HL-60/S4 (cell line): Measurements from ENCODE around the gene PCDHA13.
"Not testable (repeated sequence)": the region's sequence is repeated elsewhere in the genome, so short reads cannot be mapped to it uniquely, and the experiment has no call there.

ENCODE experiments used
- in situ Hi-C: fragments of 300-500 bp; cut with MboI; formaldehyde crosslinking; loops from 2 replicates; pipeline ENCODE4 v1.14.3; 2022; ENCODE audit warnings: low sequenced_read_pairs

The PCDHA13 gene

GRCh38 chr5:140869555-140869886 lies 12.4 kb upstream of the PCDHA13 start:
- in situ Hi-C loops, result no loop called here

GRCh38 chr5:140870221-140871201 lies 11.4 kb upstream of the PCDHA13 start:
- in situ Hi-C loops, result no loop called here

GRCh38 chr5:140875085-140876065 lies 6.5 kb upstream of the PCDHA13 start, which contains the start of gene PCDHA12:
PCDHA12 (plus strand) TSS chr5:140875308; CDS start chr5:140875473, 165 bp downstream.
- in situ Hi-C loops, result no loop called here

- in situ Hi-C loops, result not testable (repeated sequence)
These were observed 5.2 kb upstream of the PCDHA13 start for GRCh38 chr5:140876541-140877261.

GRCh38 chr5:140877262-140877581 lies 4.7 kb upstream of the PCDHA13 start:
- in situ Hi-C loops, result no loop called here

- in situ Hi-C loops, result no loop called here
These were observed 621 bp downstream of the PCDHA13 start for GRCh38 chr5:140882591-140882899.

GRCh38 chr5:140883373-140883772 lies 1.4 kb downstream of the PCDHA13 start:
- in situ Hi-C loops, result no loop called here

- in situ Hi-C loops, result no loop called here
These were observed 2.2 kb downstream of the PCDHA13 start for GRCh38 chr5:140883927-140884697.

- in situ Hi-C loops, result no loop called here
These were observed 34.4 kb downstream of the PCDHA13 start for GRCh38 chr5:140916325-140916724.

GRCh38 chr5:140923601-140924000 lies 41.7 kb downstream of the PCDHA13 start:
- in situ Hi-C loops, result no loop called here

GRCh38 chr5:140925806-140926442 lies 44.0 kb downstream of the PCDHA13 start, which contains the start of gene PCDHAC1:
PCDHAC1 (plus strand) TSS chr5:140926299; CDS start chr5:140926893, 594 bp downstream.
- in situ Hi-C loops, result no loop called here

GRCh38 chr5:140926443-140927227 lies 44.7 kb downstream of the PCDHA13 start:
- in situ Hi-C loops, result no loop called here

GRCh38 chr5:140927228-140927573 lies 45.3 kb downstream of the PCDHA13 start:
- in situ Hi-C loops, result no loop called here
